GM18870 (cell line): Measurements from ENCODE around the gene PCDHGC3.

Experiments
- ATAC-seq: cut with Tn5 transposase; IDR thresholded peaks from one replicate; pipeline ENCODE4 v1.9.1; 2021; ENCODE audit warnings: moderate library complexity; ENCODE audit not compliant: unreplicated experiment

Gene PCDHGC3

DNA sequence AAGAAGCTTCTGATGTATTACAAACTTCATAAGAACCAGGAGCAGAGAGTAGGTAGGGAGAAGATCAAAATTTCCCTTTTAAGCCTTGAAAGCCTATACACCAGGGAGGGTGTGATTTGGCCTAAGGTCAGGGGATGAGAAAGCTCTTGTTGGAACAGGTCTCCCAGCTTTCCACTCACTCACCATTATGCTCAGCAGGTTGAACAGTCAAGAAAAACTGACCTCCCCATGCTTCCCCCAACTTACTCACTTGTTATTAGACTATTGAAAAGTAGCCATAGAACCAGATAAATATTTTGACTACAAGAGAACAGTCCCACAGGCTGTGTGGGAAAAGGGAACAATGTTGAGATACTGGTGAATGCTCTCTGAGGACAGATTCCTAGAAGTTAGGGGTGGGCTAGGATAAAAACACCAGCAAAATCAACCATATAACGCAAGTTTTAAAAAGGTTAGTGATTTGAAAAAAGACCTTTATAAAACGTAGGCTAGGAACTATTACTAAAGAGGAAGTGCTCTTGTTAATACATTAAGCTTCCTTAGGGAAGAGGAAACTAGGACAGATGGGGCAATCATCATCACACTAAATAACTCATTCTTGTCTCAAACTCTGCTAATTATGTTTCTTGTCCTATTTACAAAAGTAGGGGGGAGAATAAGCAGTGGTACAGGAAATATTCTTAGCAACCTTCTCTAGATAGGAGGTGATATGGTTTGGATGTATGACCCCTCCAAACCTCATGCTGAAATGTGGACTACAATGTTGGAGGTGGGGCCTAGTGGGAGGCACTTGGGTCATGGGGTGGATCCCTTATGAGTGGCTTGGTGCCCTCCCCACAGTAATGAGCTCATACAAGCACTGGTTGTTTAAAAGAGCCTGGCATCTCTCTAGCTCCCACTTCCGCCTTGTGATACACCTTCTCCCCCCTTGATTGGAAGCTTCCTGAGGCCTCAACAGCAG, 44.1 kb downstream of the PCDHGC3 start:
- no peak for ATAC-seq

DNA sequence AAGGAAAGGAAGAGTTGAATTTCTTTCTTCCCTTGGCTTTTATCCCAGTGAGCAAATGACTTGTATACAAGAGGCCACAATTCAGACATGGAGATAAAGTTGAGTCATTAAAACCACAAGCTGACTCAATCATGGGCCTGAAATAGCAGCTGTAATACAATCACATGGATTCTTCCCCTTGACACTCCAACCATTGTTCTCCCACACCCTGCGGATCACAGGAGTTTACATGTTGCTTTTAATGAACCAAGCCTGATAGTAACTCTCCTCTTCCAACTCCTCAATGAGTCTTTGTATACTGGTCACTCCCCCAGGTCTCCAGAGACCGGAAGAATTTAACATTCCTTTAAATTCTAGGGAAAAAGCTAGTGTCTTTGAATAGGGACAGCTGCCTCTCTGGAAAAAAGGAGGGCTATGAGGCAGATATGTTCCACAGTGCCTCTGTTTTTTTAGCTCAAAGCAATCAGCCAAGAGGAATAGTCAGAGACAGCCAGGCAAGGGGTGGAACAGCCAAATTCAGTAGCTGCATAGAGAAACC, 45.5 kb downstream of the PCDHGC3 start:
- ATAC-seq = no peak

DNA sequence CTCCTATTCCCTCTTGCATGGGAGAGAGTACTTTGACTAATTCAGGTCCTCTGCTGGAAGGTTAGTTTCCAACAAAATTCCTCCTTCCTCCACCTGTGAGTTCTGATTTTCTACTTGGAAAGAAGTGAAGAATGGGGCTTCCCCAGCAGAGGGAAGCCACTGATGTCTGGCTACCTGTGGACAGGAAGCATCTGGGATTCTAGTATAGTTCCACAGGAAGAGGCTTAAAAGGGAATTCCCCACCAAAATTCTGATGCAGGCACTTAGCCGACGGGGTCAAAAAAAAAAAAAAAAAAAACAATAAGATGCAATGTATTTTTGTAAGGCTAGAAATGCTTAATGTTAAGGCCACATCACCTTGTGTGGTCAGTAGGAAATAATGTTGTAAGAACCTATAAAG, 46.5 kb downstream of the PCDHGC3 start:
- ATAC-seq = no peak

DNA sequence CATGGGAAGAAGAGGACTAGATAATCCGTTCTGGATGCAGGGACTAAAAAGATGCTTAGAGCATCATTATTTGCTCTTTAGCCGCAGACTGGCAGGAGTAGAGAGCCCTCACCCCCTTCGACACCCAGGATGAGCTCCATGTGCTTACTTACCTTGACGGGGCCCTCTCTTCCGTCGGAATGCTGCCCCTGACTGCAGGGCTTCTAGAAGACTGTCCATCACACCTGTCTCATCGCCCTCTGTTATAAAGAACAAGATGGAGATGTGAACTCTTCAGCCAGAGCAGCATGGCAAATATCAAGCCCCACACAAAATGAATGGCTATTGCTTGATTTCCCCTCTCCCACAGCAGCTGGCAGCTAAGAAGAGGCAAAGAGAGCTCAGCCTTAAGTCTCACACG, 48.2 kb downstream of the PCDHGC3 start:
- ATAC-seq = no peak

DNA sequence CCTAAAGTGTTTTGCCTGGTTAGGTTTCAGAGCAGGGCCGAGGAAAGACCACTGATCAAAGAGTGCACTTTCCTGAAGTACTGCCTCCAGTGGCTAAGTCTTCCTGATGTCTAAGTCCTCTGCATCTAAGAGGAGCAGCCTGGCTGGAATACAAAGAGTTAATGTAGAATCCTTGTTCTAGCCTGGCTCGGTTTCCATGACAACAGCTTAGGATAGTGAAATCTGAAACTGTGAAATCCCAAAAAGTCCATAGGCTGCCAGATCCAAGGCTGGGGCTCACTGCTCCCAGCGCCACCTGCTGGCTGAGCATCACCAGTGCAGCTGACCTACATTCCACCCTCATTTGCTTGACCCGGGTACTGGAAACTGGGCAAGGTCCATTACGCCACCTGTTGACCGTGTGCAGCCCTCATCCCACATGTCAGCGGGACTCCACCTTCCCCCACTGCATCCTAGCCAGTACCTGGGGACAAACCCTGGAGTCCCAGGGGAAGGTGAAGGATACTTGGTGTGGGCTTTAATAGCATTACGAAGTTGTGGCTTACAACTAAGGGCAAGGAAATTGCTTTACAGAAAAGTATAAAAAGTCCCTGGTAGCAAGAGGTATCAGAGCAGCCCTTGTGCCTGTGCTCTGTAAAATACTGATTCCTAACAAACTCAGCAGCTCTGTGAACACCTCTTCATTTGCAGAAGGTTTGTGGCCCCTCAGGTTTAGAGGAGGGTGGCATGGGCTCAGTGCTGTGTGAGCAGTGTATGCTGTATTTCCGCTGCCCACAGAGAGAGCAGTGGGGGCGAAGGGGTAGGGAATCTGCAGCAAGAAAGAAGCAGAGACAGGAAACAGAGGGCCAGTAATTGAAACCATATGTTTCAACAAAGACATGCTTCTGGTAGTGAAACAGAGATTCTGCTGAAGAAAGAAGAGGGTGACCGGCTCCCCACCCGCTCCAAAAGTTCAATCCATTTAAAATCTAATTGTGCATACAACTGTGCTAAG, 49.1 kb downstream of the PCDHGC3 start:
- ATAC-seq = peak; percentile 61

DNA sequence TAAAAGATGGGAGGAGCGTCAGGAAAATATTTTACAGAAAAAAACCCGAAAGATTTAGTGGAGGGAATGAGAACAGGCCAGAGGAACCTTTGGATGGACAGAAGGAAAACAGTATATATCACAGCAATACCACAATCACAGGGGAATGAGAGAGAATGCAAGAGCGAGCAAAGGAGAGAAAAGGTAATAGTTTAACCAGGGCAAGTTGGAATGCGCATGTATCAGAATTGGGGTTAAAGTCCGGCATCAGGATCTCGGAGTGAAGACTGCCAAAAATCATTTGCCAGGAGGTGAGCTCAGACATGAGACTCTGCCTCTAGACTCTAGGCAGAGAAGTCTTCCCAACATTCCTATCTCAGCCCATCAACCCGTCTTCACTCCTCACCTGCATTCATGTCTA, 49.9 kb downstream of the PCDHGC3 start:
- ATAC-seq = no peak

DNA sequence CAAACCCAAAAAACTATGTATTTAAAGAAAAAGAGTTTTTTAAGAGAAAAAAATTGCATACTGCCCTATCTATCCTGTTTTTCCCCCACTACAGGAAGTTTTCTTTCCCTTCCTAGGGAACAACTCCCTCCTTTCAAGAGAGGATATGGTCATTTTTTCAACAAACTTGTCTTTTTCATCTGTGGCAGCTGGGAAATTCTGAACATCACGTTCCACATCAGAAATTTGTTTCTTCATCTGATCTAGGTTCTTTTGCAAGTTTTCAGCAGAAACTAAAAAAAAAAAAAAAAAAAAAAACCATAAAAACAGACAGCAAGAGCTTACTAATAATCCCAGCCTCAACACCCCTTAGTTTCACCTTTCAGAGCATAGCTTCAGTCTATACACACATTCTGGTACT, 51.7 kb downstream of the PCDHGC3 start:
- ATAC-seq = no peak
